ENCODE measurements around the gene FBN1. TPM values are rescaled to one million over a fixed set of nuclear protein-coding genes. Genes with fewer than 3 reads are reported as not detected.

Gene FBN1
- total RNA-seq, 1 experiment from 2014 or later, result 0.43 TPM

- H3K4me3 ChIP-seq (ENCODE audit: low read depth, low read length), result no peak overlapping the region
- POLR2A ChIA-PET, result no interaction called here
- no peaks in the 10 kb centered on the region for H3K9me3 Mint-ChIP-seq (ENCODE audit: unreplicated experiment)
- TF ChIP-seq CTCF (IDR thresholded peaks at IDR 0.05; ENCODE audit: insufficient read depth in 1 of 2, low read depth in 1 of 2, low read length in 1 of 2, severe bottlenecking in 1 of 2, unreplicated experiment in 1 of 2), result no peak
- no peaks in the 10 kb centered on the region for H3K4me1 Mint-ChIP-seq (ENCODE audit: low read depth, unreplicated experiment)
- H3K36me3 Mint-ChIP-seq (ENCODE audit: insufficient read depth, unreplicated experiment), result no peaks in the 10 kb centered on the region
- no peak overlapping the region for H3K27ac Mint-ChIP-seq (ENCODE audit: unreplicated experiment)
- no peaks in the 10 kb centered on the region for H3K36me3 ChIP-seq (ENCODE audit: control insufficient read depth, insufficient read depth, low read length)
- no peak overlapping the region for H3K4me3 Mint-ChIP-seq (ENCODE audit: unreplicated experiment)
- no peaks in the 10 kb centered on the region for H3K27me3 ChIP-seq (replicated peaks; ENCODE audit: control insufficient read depth, insufficient read depth, low read length)
- no peaks in the 10 kb centered on the region for H3K27me3 Mint-ChIP-seq (ENCODE audit: insufficient read depth, unreplicated experiment)
- intact Hi-C loops (cut with micrococcal nuclease; ENCODE audit: unreplicated experiment), result no loop called here
- no peaks in the 10 kb centered on the region for H3K9me3 ChIP-seq
- DNase-seq, result no peak
- BruUV-seq (replicated peaks), result no TSS peak
- CTCF ChIA-PET, result no interaction called here
- H3K4me1 ChIP-seq, result no peaks in the 10 kb centered on the region
These were observed 169.7 kb downstream of the FBN1 start for GRCh38 chr15:48475600-48476395.

- no peaks in the 10 kb centered on the region for H3K4me1 ChIP-seq
- DNase-seq, result no peak
- no TSS peak for BruUV-seq (replicated peaks)
- CTCF ChIA-PET, result no interaction called here
- POLR2A ChIA-PET, result no interaction called here
- no peak overlapping the region for H3K27ac Mint-ChIP-seq (ENCODE audit: unreplicated experiment)
- H3K4me1 Mint-ChIP-seq (ENCODE audit: low read depth, unreplicated experiment), result no peaks in the 10 kb centered on the region
- no peaks in the 10 kb centered on the region for H3K9me3 ChIP-seq
- intact Hi-C loops (cut with micrococcal nuclease; ENCODE audit: unreplicated experiment), result no loop called here
- no peaks in the 10 kb centered on the region for H3K9me3 Mint-ChIP-seq (ENCODE audit: unreplicated experiment)
- TF ChIP-seq CTCF (IDR thresholded peaks at IDR 0.05; ENCODE audit: insufficient read depth in 1 of 2, low read depth in 1 of 2, low read length in 1 of 2, severe bottlenecking in 1 of 2, unreplicated experiment in 1 of 2), result no peak
- H3K4me3 ChIP-seq (ENCODE audit: low read depth, low read length), result no peak overlapping the region
- no peak overlapping the region for H3K4me3 Mint-ChIP-seq (ENCODE audit: unreplicated experiment)
- no peaks in the 10 kb centered on the region for H3K36me3 Mint-ChIP-seq (ENCODE audit: insufficient read depth, unreplicated experiment)
- no peaks in the 10 kb centered on the region for H3K36me3 ChIP-seq (ENCODE audit: control insufficient read depth, insufficient read depth, low read length)
- H3K27me3 Mint-ChIP-seq (ENCODE audit: insufficient read depth, unreplicated experiment), result no peaks in the 10 kb centered on the region
- no peaks in the 10 kb centered on the region for H3K27me3 ChIP-seq (replicated peaks; ENCODE audit: control insufficient read depth, insufficient read depth, low read length)
These were observed 171.8 kb downstream of the FBN1 start for GRCh38 chr15:48473667-48474066.

- intact Hi-C loops (cut with micrococcal nuclease; ENCODE audit: unreplicated experiment), result no loop called here
- no peaks in the 10 kb centered on the region for H3K4me1 ChIP-seq
- Mint-ChIP-seq H3K9me3 (ENCODE audit: unreplicated experiment) (no peaks in the 10 kb centered on the region), H3K36me3 (ENCODE audit: insufficient read depth, unreplicated experiment) (no peaks in the 10 kb centered on the region), H3K4me3 (ENCODE audit: unreplicated experiment) (no peak overlapping the region), H3K27me3 (ENCODE audit: insufficient read depth, unreplicated experiment) (no peaks in the 10 kb centered on the region), H3K4me1 (ENCODE audit: low read depth, unreplicated experiment) (no peaks in the 10 kb centered on the region), H3K27ac (ENCODE audit: unreplicated experiment) (no peak overlapping the region)
- POLR2A ChIA-PET, result no interaction called here
- no TSS peak for BruUV-seq (replicated peaks)
- no peak for TF ChIP-seq CTCF (IDR thresholded peaks at IDR 0.05; ENCODE audit: insufficient read depth in 1 of 2, low read depth in 1 of 2, low read length in 1 of 2, severe bottlenecking in 1 of 2, unreplicated experiment in 1 of 2)
- no peak overlapping the region for H3K4me3 ChIP-seq (ENCODE audit: low read depth, low read length)
- DNase-seq, result no peak
- CTCF ChIA-PET, result no interaction called here
- H3K9me3 ChIP-seq, result no peaks in the 10 kb centered on the region
- H3K36me3 ChIP-seq (ENCODE audit: control insufficient read depth, insufficient read depth, low read length), result no peaks in the 10 kb centered on the region
- H3K27me3 ChIP-seq (replicated peaks; ENCODE audit: control insufficient read depth, insufficient read depth, low read length), result no peaks in the 10 kb centered on the region
These were observed 172.8 kb downstream of the FBN1 start for GRCh38 chr15:48472756-48473155.
